Measurements from ENCODE around the gene ATP5F1B. TPM values are rescaled to one million over a fixed set of nuclear protein-coding genes. Genes with fewer than 3 reads are reported as not detected.

Gene ATP5F1B
- total and polyA plus RNA-seq, 7 experiments from 2014 or later: 217 to 688 (median 317) TPM

DNA sequence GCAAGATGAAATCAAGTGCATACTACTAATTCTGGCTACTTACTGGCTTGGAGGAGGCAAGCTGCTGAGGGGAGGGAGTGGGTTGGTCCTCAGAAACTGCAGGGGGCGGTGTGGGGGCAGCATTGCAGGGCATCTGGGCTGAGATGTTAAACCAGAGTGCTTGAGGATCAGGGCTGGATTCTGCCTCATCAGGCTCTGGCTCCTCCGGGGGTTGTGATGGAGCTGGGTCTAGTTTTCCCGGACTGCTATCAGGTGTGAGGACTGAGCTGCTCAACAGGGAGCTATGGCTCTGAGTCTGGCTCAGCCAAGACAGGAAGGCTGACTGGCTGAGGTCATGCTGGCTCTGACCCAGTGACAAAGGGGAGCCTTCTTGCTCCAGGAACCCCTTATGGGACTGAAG lies 44.3 kb downstream of the ATP5F1B start:
- peak in 6 of 9 donors; percentile 21 to 46 (median 32) for DNase-seq
- Mint-ChIP-seq H3K27ac (peak overlapping the region in 3 of 9 donors; percentile 38 to 59 (median 40)), H3K27me3 (no peaks in the 10 kb centered on the region), H3K9me3 (peaks cover 0 to 2% (median 0%) of the 10 kb centered on the region in 11 donors), H3K36me3 (peaks cover 16 to 79% (median 37%) of the 10 kb centered on the region in 5 donors), H3K4me1 (peaks cover 0 to 5% (median 0%) of the 10 kb centered on the region in 7 donors), H3K4me3 (no peak overlapping the region)
- Histone ChIP-seq H3K4me3 (ENCODE audit: low read length) (no peak overlapping the region), H3K36me3 (ENCODE audit: control insufficient read depth in 2 of 3, insufficient read depth in 3 of 3, low read length in 3 of 3) (peaks cover 44 to 98% (median 70%) of the 10 kb centered on the region in 3 experiments), H3K9me3 (ENCODE audit: control insufficient read depth in 2 of 3, low read length in 3 of 3) (no peaks in the 10 kb centered on the region), H3K27me3 (ENCODE audit: control insufficient read depth in 2 of 2, insufficient read depth in 2 of 2, low read length in 2 of 2) (no peaks in the 10 kb centered on the region), H3K4me1 (ENCODE audit: control insufficient read depth in 2 of 2, insufficient read depth in 2 of 2, low read length in 2 of 2) (no peaks in the 10 kb centered on the region), H3K27ac (ENCODE audit: low read depth, low read length) (no peak overlapping the region)
- peak; percentile 53 for ATAC-seq
- intact Hi-C loops (cut with micrococcal nuclease): loop anchor here (1.0 kb wide), 1 partner anchor 35 kb away; no protein-coding TSS in a partner anchor
- CTCF ChIA-PET: interaction anchor here (0.6 to 3.6 kb wide), 7 partner anchors 10 to 125 kb away, joined by 3 to 16 read pairs (median 5); no protein-coding TSS in a partner anchor
- POLR2A ChIA-PET: interaction anchor here (1.0 to 1.6 kb wide), 4 partner anchors 8 to 48 kb away, joined by 3 to 7 read pairs (median 5); no protein-coding TSS in a partner anchor

DNA sequence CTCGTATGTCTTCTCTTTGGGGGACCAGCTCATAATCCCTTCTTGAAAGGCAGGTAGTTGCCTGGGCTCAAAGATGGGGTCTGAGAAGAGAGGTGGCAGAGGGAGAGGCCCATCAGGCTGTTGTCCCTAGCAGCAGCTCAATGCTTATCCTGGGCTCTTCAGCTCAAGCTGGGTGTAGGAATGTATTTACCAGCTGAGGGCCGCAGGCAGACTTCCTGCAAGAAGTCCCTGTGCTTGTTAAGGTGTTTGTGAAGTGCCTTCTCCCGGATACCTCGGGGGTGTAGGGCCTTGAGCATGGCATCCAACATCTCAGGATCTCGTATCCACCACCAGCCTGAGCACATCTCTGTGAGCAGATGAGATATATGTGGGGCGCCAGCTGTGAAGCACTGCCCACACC lies 45.0 kb downstream of the ATP5F1B start:
- intact Hi-C loops (cut with micrococcal nuclease): loop anchor here (1.0 kb wide), 1 partner anchor 36 kb away; no protein-coding TSS in a partner anchor
- Histone ChIP-seq H3K27ac (ENCODE audit: low read depth, low read length) (no peak overlapping the region), H3K9me3 (ENCODE audit: control insufficient read depth in 2 of 3, low read length in 3 of 3) (no peaks in the 10 kb centered on the region), H3K4me1 (ENCODE audit: control insufficient read depth in 2 of 2, insufficient read depth in 2 of 2, low read length in 2 of 2) (no peaks in the 10 kb centered on the region), H3K4me3 (ENCODE audit: low read length) (no peak overlapping the region), H3K36me3 (ENCODE audit: control insufficient read depth in 2 of 3, insufficient read depth in 3 of 3, low read length in 3 of 3) (peaks cover 44 to 90% (median 62%) of the 10 kb centered on the region in 3 experiments), H3K27me3 (ENCODE audit: control insufficient read depth in 2 of 2, insufficient read depth in 2 of 2, low read length in 2 of 2) (no peaks in the 10 kb centered on the region)
- ATAC-seq (no peak), DNase-seq (no peak)
- ChIA-PET POLR2A (interaction anchor here (0.6 to 1.6 kb wide), 5 partner anchors 9 to 514 kb away, joined by 3 to 7 read pairs (median 4); no protein-coding TSS in a partner anchor), CTCF (interaction anchor here (1.0 to 3.6 kb wide), 4 partner anchors 11 to 86 kb away, joined by 3 to 16 read pairs (median 5); no protein-coding TSS in a partner anchor)
- H3K4me3 Mint-ChIP-seq: no peak overlapping the region
- peak overlapping the region in 2 of 9 donors; percentile 40 to 75 for H3K27ac Mint-ChIP-seq
- H3K4me1 Mint-ChIP-seq: peaks cover 0 to 5% (median 0%) of the 10 kb centered on the region in 7 donors
- no peaks in the 10 kb centered on the region for H3K27me3 Mint-ChIP-seq
- peaks cover 9 to 72% (median 32%) of the 10 kb centered on the region in 5 donors for H3K36me3 Mint-ChIP-seq
- peaks cover 0 to 2% (median 0%) of the 10 kb centered on the region in 11 donors for H3K9me3 Mint-ChIP-seq

DNA sequence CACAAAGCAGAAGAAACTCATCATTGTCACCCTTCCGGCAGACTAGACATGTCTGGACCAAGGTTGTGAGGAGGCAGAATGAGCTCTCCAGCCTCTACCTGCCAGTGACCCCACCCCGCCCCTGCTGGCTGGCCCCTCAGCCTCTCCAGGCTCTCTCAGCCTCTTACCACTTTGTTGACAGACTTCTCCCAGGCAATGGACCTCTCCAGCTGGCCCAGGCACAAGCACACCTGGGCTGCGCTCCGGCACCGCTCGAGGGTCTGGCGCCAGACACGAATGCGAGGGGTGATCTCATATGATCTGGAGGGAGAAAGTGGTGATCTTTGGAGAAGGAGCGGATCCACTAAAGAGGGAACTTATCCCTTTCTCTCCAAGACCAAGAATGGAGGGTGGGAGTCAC lies 46.0 kb downstream of the ATP5F1B start:
- no peak for ATAC-seq

DNA sequence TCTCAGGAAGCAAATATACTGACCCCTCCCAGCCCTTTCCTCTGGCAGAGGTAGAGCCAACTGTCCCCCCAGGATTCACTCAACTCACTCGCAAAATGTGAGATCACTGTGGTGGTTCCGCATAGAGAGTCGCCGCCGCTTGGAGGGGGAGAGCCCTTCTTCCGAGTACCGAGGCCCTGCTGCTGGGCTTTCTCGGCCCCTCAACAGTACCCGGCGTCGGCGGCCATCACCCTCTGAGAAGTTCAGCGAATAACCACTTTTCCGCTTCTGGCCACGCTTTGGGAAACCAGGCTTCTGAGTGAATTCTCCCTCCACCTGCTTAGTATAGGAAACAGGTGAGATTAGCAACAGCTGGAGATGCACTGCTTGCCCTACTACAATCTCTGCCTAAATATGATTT lies 46.7 kb downstream of the ATP5F1B start:
- Mint-ChIP-seq H3K9me3 (peaks cover 0 to 2% (median 0%) of the 10 kb centered on the region in 11 donors), H3K27me3 (no peaks in the 10 kb centered on the region), H3K4me1 (peaks cover 0 to 9% (median 0%) of the 10 kb centered on the region in 7 donors), H3K4me3 (no peak overlapping the region), H3K27ac (peak overlapping the region in 2 of 9 donors; percentile 13 to 40), H3K36me3 (peaks cover 4 to 58% (median 25%) of the 10 kb centered on the region in 5 donors)
- intact Hi-C loops (cut with micrococcal nuclease): no loop called here
- ChIA-PET POLR2A (no interaction called here), CTCF (no interaction called here)
- Histone ChIP-seq H3K4me3 (ENCODE audit: low read length) (no peak overlapping the region), H3K36me3 (ENCODE audit: control insufficient read depth in 2 of 3, insufficient read depth in 3 of 3, low read length in 3 of 3) (peaks cover 36 to 76% (median 46%) of the 10 kb centered on the region in 3 experiments), H3K4me1 (ENCODE audit: control insufficient read depth in 2 of 2, insufficient read depth in 2 of 2, low read length in 2 of 2) (no peaks in the 10 kb centered on the region), H3K9me3 (ENCODE audit: control insufficient read depth in 2 of 3, low read length in 3 of 3) (no peaks in the 10 kb centered on the region), H3K27me3 (ENCODE audit: control insufficient read depth in 2 of 2, insufficient read depth in 2 of 2, low read length in 2 of 2) (no peaks in the 10 kb centered on the region), H3K27ac (ENCODE audit: low read depth, low read length) (no peak overlapping the region)
- no peak for ATAC-seq
- DNase-seq: no peak

More for the DNA sequence above, 46.0 kb downstream of the ATP5F1B start:
- Histone ChIP-seq H3K9me3 (ENCODE audit: control insufficient read depth in 2 of 3, low read length in 3 of 3) (no peaks in the 10 kb centered on the region), H3K36me3 (ENCODE audit: control insufficient read depth in 2 of 3, insufficient read depth in 3 of 3, low read length in 3 of 3) (peaks cover 43 to 84% (median 54%) of the 10 kb centered on the region in 3 experiments), H3K27me3 (ENCODE audit: control insufficient read depth in 2 of 2, insufficient read depth in 2 of 2, low read length in 2 of 2) (no peaks in the 10 kb centered on the region), H3K4me3 (ENCODE audit: low read length) (no peak overlapping the region), H3K27ac (ENCODE audit: low read depth, low read length) (no peak overlapping the region), H3K4me1 (ENCODE audit: control insufficient read depth in 2 of 2, insufficient read depth in 2 of 2, low read length in 2 of 2) (no peaks in the 10 kb centered on the region)
- Mint-ChIP-seq H3K9me3 (peaks cover 0 to 2% (median 0%) of the 10 kb centered on the region in 11 donors), H3K4me1 (peaks cover 0 to 5% (median 0%) of the 10 kb centered on the region in 7 donors), H3K27ac (peak overlapping the region in 4 of 9 donors; percentile 9 to 58 (median 30)), H3K4me3 (no peak overlapping the region), H3K27me3 (no peaks in the 10 kb centered on the region), H3K36me3 (peaks cover 8 to 65% (median 28%) of the 10 kb centered on the region in 5 donors)
- ChIA-PET POLR2A (no interaction called here), CTCF (no interaction called here)
- intact Hi-C loops (cut with micrococcal nuclease): no loop called here
- no peak for DNase-seq

GRCh38 chr12:56596815-56597214 lies 49.0 kb downstream of the ATP5F1B start:
- Histone ChIP-seq H3K4me3 (ENCODE audit: low read length) (no peak overlapping the region), H3K9me3 (ENCODE audit: control insufficient read depth in 2 of 3, low read length in 3 of 3) (no peaks in the 10 kb centered on the region), H3K27me3 (ENCODE audit: control insufficient read depth in 2 of 2, insufficient read depth in 2 of 2, low read length in 2 of 2) (no peaks in the 10 kb centered on the region), H3K36me3 (ENCODE audit: control insufficient read depth in 2 of 3, insufficient read depth in 3 of 3, low read length in 3 of 3) (peaks cover 24 to 54% (median 27%) of the 10 kb centered on the region in 3 experiments), H3K27ac (ENCODE audit: low read depth, low read length) (no peak overlapping the region), H3K4me1 (ENCODE audit: control insufficient read depth in 2 of 2, insufficient read depth in 2 of 2, low read length in 2 of 2) (no peaks in the 10 kb centered on the region)
- CTCF ChIA-PET: interaction anchor here (1.8 to 5.9 kb wide), 2 partner anchors 40 to 85 kb away, joined by 4 to 46 read pairs; no protein-coding TSS in a partner anchor
- Mint-ChIP-seq H3K4me1 (peaks cover 0 to 9% (median 0%) of the 10 kb centered on the region in 7 donors), H3K9me3 (peaks cover 0 to 2% (median 0%) of the 10 kb centered on the region in 11 donors), H3K27ac (peak overlapping the region in 4 of 9 donors; percentile 34 to 63 (median 54)), H3K36me3 (peaks cover 4 to 40% (median 13%) of the 10 kb centered on the region in 5 donors), H3K27me3 (no peaks in the 10 kb centered on the region), H3K4me3 (no peak overlapping the region)
- POLR2A ChIA-PET: no interaction called here
- no peak for ATAC-seq
- intact Hi-C loops (cut with micrococcal nuclease): no loop called here
- no peak for DNase-seq

DNA sequence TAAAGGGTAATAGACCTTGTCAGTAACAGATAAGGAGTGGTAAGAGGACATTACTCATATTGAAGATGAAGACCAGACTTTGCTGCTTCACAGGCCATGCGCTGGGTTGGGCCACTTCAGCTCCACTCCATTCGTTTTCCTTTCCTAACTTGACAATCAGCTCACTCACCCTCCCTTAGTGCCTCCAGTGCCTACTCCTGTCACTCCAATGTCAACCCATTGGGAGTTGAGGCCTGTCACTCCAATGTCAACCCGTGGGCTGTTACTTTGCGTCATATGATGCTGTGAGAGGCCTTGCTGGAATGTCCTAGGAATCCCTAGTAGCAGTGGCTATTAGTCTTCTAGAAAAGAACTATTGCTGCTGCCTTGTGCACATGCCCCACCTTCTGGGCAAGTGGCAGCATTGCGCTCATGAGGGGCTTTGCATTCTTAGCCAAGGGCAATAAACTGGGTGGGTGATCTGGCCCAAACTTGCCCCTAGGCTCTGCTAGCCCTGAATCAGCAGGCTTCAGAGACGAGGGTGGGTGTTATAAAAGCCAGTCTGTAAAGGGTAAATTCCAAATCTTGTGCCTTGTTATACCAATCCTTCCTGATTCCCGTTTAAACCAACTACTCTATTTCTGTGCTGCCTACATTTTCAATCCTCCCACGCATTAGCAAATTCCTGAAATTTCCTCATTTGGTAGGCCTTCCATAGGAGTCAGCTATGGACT lies 51.7 kb downstream of the ATP5F1B start:
- peak overlapping the region in 1 of 10 donors; percentile 71 for H3K4me3 Mint-ChIP-seq
- intact Hi-C loops (cut with micrococcal nuclease): loop anchor here (1.0 to 5.0 kb wide), 4 partner anchors 21 to 98 kb away; no protein-coding TSS in a partner anchor
- peak overlapping the region in 3 of 9 donors; percentile 59 to 82 (median 81) for H3K27ac Mint-ChIP-seq
- ATAC-seq (peak; percentile 80), DNase-seq (peak; percentile 35 to 63 (median 52))
- POLR2A ChIA-PET: interaction anchor here (0.6 to 1.2 kb wide), 2 partner anchors 19 to 80 kb away, joined by 3 read pairs; no protein-coding TSS in a partner anchor
- peaks cover 0 to 13% (median 4%) of the 10 kb centered on the region in 5 donors for H3K36me3 Mint-ChIP-seq
- H3K27ac ChIP-seq (ENCODE audit: low read depth, low read length): no peak overlapping the region
- CTCF ChIA-PET: interaction anchor here (0.6 to 5.9 kb wide), 9 partner anchors 18 to 261 kb away, joined by 3 to 46 read pairs (median 4); no protein-coding TSS in a partner anchor
- no peaks in the 10 kb centered on the region for H3K9me3 ChIP-seq (ENCODE audit: control insufficient read depth in 2 of 3, low read length in 3 of 3)
- no peaks in the 10 kb centered on the region for H3K27me3 ChIP-seq (ENCODE audit: control insufficient read depth in 2 of 2, insufficient read depth in 2 of 2, low read length in 2 of 2)
- peaks cover 3 to 27% (median 4%) of the 10 kb centered on the region in 3 experiments for H3K36me3 ChIP-seq (ENCODE audit: control insufficient read depth in 2 of 3, insufficient read depth in 3 of 3, low read length in 3 of 3)
- H3K27me3 Mint-ChIP-seq: no peaks in the 10 kb centered on the region
- no peak overlapping the region for H3K4me3 ChIP-seq (ENCODE audit: low read length)
- H3K4me1 Mint-ChIP-seq: peaks cover 0 to 9% (median 0%) of the 10 kb centered on the region in 7 donors
- H3K4me1 ChIP-seq (ENCODE audit: control insufficient read depth in 2 of 2, insufficient read depth in 2 of 2, low read length in 2 of 2): no peaks in the 10 kb centered on the region
- no peaks in the 10 kb centered on the region for H3K9me3 Mint-ChIP-seq

Measured in naive thymus-derived CD4-positive, alpha-beta T cell (primary cell).